ENCODE data around the gene SPATS2L. TPM values are rescaled to one million over a fixed set of nuclear protein-coding genes. Genes with fewer than 3 reads are reported as not detected.
"Not testable (repeated sequence)": the region's sequence is repeated elsewhere in the genome, so short reads cannot be mapped to it uniquely, and the experiment has no call there.

The SPATS2L gene
- total RNA-seq, 1 donor from 2014 or later = 491 TPM

DNA sequence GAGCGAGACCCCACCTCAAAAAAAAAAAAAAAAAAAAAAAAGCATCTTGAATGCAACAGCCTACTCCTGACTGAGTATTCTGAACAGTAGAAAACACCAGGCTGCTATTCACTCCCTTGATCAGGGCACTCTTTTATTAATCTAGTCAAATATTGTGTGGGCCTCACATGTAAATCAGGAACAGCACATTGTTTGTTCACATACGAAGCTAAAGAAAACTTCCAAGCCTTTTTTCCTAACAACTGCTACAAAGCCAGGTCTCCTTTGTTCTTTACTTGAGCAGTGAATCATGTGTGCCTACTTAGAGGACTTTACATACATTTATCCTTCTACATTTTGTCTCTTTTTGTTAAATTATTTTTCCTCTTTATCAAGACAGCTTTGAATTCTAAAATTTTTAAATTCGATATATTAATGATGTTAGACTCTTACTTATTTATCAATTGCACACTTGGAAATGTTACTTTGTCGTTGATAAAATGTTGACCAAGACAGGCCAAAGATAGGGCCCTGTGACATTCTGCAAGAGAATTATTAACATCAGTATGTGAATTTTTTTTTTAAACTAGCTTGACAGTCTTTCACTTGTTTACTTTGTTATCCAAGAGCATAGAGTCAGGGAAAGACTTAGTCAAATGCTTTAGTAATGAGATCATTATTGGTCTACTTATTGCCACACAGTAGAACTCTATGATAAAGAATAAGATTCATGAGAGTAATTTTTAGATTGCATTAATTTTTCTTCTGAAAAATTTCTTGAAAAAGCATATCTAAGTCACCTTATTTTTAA lies 13.2 kb downstream of the SPATS2L start:
- no peak for DNase-seq (ENCODE audit: low read depth)

DNA sequence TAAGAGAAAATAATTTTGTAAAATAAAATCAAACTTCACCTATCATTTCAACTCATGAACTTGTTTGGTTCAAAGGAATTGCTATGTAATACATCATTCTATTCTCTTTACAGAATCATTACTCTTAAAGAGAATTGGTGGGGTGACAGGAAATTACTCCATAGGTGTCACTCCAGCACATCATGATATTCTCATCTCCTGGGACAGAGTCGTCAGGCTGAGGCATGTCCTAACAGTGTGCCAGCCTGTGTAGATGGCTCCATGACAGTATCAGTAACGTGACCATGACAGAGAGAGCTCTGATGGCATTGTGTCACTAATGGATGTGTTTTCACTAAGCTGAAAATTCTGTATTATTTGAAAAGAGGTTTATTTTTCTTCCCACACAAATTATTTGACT lies 13.9 kb downstream of the SPATS2L start:
- DNase-seq (ENCODE audit: low read depth) = no peak

DNA sequence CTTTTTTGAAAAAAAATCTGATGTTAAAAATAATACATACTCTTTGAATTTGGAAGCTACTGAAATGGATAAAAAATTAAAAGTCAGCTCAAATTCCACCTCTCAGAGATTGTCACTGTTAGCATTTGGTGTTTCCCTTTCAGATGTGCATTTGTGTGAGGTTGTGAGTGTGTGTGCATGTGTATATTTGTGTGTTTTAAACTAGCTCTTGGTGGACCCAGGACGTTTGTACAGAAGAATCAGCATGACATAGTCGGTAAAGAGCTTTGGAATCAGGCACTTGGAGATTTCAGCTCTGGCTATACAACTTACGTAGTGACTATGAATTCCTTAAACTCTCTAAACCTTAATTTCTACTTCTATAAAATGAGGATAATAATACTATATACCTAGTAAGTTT lies 14.5 kb downstream of the SPATS2L start:
- DNase-seq (ENCODE audit: low read depth) = no peak

DNA sequence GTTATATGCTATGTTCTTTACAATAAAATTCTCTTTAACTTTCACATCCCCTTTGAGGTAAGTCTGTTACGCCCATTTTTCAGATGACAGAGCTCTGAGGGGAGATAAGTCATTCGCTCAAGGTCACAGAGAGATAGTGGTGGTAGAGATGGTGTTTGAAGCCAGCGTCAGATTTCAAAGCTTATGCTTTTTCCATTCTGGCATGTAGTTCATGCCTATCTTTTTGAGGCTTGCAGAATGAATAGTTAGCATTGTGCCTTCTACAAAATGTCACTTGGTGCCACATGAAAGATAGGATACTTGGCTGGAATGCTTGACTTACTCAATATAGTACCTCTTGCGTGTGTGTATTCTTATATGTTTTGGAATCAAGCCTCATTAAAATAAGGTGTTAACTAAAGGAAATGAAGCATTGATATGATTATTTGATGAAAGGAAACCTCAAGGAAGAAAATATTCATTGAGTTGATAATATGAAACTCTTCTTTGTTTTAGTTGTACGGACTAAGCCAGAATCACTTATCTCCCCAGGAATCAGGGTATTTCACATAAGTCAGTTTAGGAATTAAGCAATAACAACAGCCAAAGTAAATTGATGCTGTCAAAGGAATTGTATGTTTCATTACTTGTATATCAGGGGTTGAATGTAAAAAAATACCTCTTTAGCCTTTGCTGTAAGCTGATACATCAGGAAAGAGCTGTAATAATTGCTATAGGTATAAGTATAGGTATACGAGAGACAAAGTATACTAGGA lies 15.5 kb downstream of the SPATS2L start:
- no peak for DNase-seq (ENCODE audit: low read depth)

DNA sequence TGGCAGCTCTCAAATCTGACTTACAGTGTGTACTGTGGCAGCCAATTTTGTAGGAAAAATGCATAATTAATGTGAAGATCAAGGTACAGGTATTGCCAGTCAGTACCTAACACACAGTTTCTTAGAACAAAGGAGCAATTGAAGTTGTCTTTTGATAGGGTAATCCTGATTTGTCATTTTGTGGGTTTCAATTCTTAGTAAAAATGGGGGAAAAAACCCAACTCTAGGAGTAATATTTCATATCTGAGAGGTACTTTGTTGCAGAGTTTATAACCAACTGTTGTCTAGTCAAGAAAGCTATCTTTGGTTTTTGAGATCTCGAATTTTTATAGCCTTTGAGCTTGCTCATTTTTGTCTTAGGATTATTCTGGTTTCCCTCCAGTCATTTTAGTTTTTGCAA lies 16.1 kb downstream of the SPATS2L start:
- no peak for DNase-seq (ENCODE audit: low read depth)

DNA sequence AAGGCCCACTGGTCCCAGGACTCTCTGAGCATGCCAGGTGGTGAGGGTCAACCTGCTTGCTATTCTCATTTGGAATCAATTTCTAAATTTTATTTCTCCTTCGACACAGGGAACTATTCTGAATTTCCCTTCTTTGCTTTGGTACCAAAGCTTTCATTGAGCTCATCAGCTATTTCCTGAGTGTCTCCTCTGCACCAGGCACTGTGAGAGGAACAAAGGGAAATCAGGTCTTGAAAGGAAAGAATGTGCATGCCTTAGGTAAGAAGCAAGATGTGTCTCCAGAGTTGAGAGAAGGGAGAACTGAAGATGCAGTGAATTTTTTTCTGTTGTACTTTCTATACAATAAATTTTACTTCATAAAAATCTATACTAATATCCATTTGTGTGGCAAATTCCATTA lies 17.9 kb downstream of the SPATS2L start:
- no peak for DNase-seq (ENCODE audit: low read depth)

DNA sequence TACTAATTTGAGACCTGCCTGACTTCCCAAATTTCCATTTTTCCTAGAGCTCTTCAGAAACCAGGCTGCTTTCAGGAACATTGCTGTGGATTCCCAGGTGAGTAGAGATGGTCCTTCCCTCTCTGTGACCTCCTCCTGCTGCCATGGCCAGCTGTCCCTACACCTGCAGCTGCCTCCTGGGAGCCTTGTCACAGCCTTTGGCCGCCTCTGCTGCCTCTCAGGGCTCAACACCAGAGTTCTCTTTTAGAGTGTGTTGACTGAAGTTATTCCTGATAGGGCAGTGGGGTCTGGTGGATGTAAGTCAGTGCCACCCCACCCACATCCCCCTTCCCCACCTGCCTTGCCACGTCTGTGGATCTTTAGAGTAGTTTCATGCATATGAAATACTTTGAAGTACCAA lies 22.9 kb downstream of the SPATS2L start:
- no peak for DNase-seq (ENCODE audit: low read depth)

DNA sequence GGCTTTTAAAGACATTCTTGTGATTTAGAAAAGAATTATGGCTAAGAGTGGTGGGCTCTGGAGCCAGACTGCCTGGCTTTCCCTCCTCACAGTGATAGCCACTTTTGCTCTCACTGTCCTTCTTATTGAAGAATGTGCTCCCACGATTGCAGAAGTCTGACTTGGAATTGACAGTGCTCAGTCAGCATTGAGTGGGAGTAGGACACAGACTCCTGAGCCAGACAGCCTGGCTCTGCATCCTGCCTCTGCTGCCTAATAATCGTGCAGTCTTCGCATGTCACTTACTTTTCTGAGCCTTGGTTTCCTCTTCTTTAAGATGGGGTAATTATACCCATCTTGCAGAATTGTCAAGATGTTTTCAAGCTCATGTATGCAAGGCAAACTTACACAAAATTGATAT lies 23.3 kb downstream of the SPATS2L start:
- DNase-seq (ENCODE audit: low read depth) = no peak

DNA sequence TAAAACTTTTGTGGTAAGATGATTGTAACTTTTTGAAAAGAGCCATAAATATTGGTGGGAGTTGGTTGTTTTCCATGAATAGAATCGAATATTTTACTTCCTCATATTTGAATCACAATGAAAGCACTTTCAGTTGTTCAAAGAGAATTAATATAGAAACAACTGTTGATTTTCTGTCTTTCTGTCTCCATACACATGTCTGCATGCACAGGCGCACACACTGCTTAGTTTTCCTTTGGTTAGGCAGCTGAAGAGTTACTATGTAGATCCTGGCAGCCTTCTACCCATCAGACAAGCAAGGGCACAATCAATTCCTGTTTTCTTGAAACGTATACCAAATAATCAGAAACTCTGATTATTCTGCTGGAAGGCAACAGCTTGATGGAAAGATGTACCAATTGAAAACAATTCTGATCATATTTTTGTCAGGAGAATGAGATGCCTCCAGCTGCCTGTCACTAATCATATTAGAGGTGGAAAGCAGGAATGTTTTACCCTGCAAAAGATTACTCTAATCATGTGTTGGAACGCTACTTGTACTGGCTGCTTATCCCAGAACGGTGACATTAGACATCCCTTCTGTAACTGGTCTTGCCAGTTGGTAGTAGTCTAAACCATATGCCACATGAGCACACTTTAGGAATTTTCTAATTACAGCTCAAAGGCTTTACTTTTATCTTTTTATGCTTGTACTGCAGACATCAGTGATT lies 24.0 kb downstream of the SPATS2L start:
- no peak for DNase-seq (ENCODE audit: low read depth)

DNA sequence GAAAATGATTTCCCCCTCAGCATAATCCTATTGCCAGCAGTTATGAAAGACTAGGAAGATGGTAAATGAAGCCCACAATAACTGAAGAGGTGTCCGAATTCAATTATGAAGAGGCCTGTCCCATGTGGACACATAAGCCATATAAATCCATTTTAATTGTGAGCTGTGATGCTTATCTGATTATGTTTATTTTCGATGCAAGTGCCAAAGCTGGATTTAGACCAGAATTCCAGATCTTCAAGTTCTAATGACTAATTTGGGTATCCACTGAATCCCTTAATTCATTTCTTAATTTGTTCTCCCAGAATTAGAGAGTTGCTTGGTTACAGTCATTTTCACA lies 24.5 kb downstream of the SPATS2L start:
- no peak for DNase-seq (ENCODE audit: low read depth)

DNA sequence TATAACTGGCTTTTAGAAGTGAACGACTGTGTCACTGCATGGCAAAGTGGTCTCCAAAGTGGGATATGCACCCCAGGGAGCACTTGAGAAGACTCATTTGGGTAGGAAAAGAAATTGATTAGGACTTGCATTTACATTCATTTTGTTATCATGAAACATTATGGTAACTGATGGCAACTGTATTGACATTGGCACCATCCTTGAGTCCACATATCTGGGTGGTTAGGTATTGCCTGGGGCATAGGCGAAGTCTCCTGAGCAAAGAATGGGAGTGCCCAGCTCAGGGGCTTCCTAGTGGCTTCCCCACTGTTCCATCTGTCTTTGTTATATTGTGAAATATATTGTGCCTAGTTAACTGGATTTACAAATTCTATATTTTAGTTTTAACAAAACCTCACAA lies 29.2 kb downstream of the SPATS2L start:
- DNase-seq (ENCODE audit: low read depth) = no peak

DNA sequence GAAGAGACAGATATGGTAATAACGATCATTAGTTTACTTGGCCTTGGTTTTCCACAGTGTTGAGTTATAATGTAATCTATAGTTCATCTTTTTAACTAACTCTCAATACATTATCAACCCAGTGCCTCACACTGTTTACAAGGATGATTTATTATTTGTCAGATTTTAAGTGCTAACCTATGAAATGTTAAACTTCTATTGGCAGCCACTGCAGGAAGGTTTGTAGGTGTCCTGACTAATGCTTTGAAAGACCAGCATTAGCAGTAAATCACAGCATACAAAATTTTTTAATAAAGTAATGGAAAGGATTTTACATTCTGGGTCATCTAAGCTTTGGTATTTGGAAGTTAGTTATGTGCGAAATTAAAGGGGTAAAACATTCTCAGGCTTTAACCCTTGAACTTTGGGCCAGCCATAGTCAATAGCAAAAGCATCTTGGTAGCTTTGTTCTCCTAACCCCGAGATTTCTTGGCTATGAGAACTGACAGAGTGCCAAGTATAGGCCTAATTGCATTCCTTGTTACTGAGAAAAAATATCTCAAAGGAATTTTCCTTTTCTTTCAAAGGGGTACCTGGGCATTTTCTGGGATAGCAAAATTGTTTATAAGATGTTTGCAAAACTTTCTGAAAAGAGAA lies 30.6 kb downstream of the SPATS2L start:
- no peak for DNase-seq (ENCODE audit: low read depth)

DNA sequence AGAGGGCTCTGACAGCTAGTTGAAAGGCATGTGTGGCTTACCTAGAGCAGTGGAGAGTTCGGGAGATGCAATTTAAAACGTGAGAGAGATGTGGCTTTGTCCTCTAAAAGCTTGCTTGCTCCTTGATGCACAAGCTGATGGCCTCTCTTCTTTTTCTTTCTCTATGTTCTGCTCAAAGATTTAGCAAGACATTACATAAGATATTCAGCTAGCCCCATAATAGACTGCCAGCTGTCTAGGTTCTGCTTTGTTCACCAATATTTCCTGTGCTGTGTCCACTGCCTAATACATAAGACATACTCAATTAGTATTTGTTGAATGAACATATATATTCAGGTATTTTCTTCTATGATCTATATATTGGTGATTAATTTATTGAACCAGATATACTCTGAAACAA lies 31.1 kb downstream of the SPATS2L start:
- DNase-seq (ENCODE audit: low read depth) = no peak

DNA sequence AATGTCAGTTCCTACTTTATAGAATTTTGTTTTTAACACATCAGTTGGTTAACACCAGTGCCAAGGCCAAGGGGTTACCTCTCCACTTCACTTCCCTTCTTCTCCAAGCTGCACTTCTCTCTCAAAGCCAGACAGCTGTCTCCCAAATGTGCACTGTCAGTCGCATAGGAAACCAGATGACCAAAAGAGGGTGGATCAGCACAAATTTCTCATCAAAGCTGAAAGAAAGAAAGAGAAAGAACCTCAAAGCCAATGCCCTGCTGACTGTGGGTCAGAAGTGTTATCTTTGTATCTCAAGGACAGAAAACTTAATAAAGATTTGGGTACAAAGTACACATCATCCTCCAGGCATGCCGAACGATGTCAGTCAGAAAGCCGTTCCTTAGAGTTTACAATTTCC lies 32.2 kb downstream of the SPATS2L start:
- DNase-seq (ENCODE audit: low read depth) = peak; percentile 50

DNA sequence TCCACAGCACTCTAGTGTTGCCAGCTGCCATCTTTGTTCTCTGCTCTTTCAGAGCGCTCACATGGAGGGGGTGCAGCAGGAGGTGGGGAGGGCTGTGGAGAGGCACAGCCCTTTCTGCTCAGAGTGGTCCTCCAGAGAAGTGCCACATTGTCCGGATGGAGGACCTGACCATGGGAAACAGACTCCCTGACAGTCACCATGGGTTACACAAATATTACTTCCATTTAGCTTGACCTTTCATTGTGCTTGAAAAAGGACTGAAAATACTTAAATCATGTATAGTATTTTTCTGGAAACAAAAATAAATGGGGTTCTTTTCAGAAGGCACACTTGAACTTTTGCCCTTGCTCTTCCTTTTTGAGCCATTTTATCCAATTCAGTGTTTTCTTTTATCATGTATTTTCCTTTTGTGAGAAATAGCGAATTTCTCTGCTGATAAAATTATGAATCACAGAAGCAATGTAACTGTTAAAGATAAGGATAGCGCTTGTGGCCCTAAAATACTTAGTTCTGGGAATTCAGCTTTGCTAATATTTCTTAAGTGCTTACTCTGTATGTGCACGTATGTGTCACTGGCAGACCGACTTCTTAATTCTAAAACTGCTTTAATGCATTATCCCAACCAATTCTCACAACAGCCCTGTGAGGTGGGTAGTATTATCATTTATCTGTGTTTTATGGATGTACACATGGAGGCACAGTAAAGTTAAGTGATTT lies 34.2 kb downstream of the SPATS2L start:
- no peak for DNase-seq (ENCODE audit: low read depth)

DNA sequence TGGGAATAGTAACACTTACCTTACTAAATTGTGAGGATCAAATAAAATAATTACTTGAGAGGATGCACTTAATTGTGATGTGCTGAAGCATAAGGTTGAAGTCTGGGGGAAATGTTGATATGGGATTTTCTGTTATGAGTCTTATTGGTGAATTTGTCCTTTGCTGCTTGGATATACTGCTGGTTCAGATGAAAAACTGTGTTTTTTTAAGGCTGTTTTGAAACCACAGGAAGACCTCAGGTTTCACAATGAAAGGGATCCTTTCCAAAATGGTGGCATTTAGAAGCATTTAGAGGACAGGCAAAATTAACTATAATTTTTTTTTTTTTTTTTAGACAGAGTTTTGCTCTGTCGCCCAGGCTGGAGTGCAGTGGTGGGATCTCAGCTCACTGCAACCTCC lies 34.9 kb downstream of the SPATS2L start:
- no peak for DNase-seq (ENCODE audit: low read depth)

DNA sequence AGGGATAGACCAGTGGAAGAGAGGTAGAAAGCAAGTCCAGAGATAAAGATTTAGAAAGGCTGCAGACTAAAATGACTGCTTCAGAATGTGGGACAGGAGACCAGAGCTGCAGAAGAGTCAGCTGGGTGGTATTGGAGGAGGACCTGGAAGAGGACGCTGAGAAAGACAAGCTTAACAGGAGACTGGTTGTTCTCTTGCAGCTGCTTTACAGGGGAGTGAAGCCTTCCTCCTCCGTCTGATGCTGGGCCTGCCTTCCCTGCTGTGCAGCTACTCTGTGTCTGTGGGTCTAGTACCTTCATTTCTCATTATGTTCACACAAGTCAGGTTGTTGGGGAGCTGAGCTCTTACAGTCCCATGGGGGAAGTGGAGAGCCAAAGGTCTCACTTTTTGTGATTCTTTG lies 35.7 kb downstream of the SPATS2L start:
- no peak for DNase-seq (ENCODE audit: low read depth)

DNA sequence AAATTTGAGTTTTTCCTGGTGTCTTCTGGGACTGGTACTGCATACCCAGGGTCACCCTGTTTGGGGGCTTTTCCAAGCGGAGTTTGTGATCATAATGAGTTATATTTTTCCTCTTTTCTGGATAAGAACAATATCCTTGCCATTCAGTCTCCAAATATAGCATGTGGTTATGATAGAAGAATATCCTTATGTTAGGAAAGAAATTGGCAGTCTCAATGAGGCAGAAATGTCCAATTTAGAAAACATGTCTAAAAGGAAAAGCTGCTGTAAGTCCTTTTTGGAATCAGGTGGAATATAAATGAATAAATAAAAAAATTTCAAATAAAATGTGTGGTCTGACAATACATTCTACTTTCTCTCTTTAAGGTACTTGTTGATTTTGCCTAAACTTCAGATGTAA lies 36.2 kb downstream of the SPATS2L start:
- DNase-seq (ENCODE audit: low read depth) = no peak

DNA sequence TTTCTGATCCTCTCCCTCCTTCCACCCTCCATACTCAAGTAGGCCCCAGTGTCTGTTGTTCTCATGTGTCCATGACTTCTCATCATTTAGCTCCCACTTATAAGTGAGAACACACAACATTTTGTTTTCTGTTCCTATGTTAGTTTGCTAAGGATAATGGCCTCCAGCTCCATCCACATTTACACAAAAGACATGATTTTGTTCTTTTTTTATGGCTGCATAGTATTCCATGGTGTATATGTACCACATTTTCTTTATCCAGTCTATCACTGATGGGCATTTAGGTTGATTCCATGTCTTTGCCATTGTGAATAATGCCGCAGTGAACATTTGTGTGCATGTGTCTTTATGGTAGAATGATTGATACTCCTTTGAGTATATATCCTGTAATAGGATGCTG lies 37.7 kb downstream of the SPATS2L start:
- DNase-seq (ENCODE audit: low read depth) = not testable (repeated sequence)

DNA sequence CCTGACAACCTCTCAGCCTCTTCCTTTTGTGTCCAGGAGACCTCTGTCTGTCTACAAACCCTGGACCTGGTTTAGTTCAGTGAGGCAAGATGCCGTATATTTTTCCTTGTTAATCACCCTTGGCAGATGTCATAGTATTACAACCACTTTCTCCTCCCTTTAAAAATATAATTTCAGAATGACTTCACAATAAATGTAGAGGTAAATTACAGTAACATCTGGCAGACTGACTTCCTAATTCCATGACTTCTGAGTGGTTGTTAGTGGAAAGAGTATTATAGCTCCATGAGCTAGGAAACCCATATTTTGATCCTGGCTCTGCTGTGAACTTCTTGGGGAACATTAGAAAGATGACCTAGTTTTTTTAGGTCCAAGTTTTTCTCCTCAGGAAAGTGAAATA lies 39.5 kb downstream of the SPATS2L start:
- no peak for DNase-seq (ENCODE audit: low read depth)

DNA sequence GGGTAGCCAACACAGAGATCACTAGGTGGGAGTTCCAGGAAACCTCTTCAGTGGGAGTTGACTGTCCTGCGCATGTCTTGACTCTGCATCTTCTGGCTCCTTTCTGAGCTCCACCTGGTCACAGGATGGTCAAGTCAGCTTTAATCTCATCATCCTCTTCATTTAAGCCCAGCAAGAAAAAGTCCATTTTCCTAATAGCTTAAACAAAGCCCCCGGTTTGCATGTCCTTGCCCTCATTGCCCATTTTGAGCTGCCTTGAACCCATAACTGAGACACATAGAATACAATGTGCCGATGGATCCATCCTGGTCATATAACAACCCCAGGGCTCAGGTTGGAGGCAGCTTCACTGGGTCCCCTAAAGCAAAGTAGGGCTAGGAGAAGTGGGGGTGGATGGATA lies 40.8 kb downstream of the SPATS2L start:
- no peak for DNase-seq (ENCODE audit: low read depth)

Data from myocyte (in vitro differentiated cells).